ENCODE measurements around the gene GGNBP2. TPM values are rescaled to one million over a fixed set of nuclear protein-coding genes. Genes with fewer than 3 reads are reported as not detected.

GGNBP2 gene
- total RNA-seq, 1 donor from 2014 or later, result 75.3 TPM

DNA sequence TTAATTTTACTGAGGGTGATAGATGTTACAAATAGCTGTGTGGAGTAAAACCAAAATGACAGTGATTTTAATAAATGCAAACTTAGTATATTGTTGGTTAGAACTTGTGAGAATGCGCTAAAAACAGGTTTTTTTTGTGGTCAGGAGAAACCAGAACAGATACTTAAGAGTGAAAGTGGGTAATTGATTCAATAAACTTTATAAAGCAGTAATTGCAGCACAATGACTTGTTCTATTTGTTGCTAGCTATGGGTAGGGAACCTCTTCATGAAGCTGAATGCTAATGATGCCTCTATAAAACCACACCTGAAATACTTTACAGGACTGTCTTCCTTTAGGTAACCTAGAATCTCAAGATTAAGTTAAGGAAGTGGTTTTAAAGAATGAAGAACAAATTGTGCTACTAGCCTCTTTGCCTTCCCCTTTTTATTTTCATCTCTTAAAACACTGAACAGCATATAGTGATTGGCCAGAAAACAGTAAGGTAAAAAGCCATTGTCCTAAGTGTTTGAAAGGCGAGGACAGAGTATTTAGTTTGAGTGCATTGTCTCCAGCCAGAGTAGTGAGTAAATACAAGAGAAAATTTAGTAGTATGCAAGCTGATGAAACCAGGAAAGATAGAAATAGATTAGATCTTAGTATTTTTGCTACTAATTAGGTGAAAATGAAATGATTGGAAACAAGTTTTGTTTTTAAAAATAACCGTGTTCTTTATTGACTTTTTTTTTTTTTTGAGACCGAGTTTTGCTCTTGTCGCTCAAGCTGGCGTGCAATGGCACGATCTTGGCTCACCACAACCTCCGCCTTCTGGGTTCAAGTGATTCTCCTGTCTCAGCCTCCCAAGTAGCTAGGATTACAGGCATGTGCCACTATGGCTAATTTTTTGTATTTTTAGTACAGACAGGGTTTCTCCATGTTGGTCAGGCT lies 6.0 kb downstream of the GGNBP2 start:
- intact Hi-C loops (cut with micrococcal nuclease), result no loop called here
- H3K4me3 Mint-ChIP-seq, result peak overlapping the region; percentile 46
- peaks cover 44% of the 10 kb centered on the region for H3K4me1 Mint-ChIP-seq
- DNase-seq, result no peak
- H3K9me3 Mint-ChIP-seq, result no peaks in the 10 kb centered on the region
- H3K36me3 Mint-ChIP-seq (ENCODE audit: low read depth), result peaks cover 46% of the 10 kb centered on the region
- H3K27ac Mint-ChIP-seq, result peak overlapping the region; percentile 45
- H3K27me3 Mint-ChIP-seq, result no peaks in the 10 kb centered on the region

DNA sequence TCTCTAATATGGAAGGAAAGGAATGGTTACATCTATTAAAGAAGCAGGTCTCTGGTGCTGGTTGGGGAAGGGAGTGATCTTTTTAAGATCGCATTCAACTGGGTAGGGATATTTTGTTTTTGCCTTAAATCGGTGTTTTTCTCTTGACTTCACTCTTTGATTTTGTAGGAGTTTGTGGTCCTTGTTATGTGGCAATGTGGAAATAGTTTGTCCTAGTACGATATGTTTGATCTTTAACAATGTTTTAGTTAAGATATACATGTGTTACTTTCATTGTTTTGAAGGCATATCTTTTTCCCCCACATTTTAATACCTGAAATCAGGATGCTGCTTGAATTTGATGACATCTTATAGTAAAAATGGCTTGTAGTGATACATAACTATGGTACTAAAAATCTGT lies 8.7 kb downstream of the GGNBP2 start:
- H3K4me3 Mint-ChIP-seq, result peak overlapping the region; percentile 42
- peaks cover 44% of the 10 kb centered on the region for H3K4me1 Mint-ChIP-seq
- H3K27ac Mint-ChIP-seq, result peak overlapping the region; percentile 73
- H3K9me3 Mint-ChIP-seq, result no peaks in the 10 kb centered on the region
- no peaks in the 10 kb centered on the region for H3K27me3 Mint-ChIP-seq
- DNase-seq, result no peak
- intact Hi-C loops (cut with micrococcal nuclease), result no loop called here
- peaks cover 51% of the 10 kb centered on the region for H3K36me3 Mint-ChIP-seq (ENCODE audit: low read depth)

DNA sequence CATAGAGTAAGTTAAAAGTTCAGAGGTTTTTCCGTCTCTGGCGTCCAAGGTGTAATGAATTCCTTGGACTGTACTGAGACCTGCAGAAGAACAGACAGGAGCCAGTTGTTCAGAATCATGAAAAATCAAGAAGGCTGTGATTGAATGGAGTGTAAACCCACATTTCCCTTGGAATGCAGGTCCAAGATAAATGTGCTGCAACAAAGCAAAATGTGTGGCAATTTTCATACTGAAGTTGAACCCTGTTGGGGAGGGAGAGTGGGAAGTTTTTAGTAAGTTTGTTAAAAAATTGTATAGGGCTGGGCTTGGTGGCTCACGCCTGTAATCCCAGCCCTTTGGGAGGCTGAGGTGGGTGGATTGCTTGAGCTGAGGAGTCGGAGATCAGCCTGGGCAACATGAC lies 21.4 kb downstream of the GGNBP2 start:
- Mint-ChIP-seq H3K4me1 (peaks cover 11% of the 10 kb centered on the region), H3K9me3 (no peaks in the 10 kb centered on the region), H3K4me3 (no peak overlapping the region), H3K27ac (no peak overlapping the region), H3K27me3 (no peaks in the 10 kb centered on the region), H3K36me3 (ENCODE audit: low read depth) (peaks cover 53% of the 10 kb centered on the region)
- intact Hi-C loops (cut with micrococcal nuclease), result no loop called here
- no peak for DNase-seq

DNA sequence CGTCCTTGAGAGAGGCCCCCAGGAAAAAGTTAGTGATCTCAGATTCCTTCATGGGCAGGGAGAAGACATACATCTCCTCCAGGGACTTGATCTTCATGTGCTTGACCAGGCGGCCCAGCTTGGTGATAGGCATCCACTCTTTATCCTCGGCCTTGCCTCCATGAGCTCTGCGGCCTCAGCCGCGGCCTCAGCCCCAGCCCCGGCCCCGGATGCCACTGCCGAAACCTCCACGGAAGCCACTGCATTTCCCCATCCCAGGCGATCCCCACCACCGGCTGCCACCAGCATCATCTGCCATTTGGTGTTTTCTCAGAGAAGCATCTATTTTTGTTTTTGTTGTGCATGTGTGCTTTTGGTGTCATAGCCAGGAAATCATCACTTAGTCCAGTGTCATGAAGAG lies 30.3 kb downstream of the GGNBP2 start:
- H3K4me1 Mint-ChIP-seq, result peaks cover 13% of the 10 kb centered on the region
- intact Hi-C loops (cut with micrococcal nuclease), result no loop called here
- H3K9me3 Mint-ChIP-seq, result no peaks in the 10 kb centered on the region
- H3K27ac Mint-ChIP-seq, result no peak overlapping the region
- no peaks in the 10 kb centered on the region for H3K27me3 Mint-ChIP-seq
- no peak for DNase-seq
- H3K36me3 Mint-ChIP-seq (ENCODE audit: low read depth), result peaks cover 53% of the 10 kb centered on the region
- no peak overlapping the region for H3K4me3 Mint-ChIP-seq

DNA sequence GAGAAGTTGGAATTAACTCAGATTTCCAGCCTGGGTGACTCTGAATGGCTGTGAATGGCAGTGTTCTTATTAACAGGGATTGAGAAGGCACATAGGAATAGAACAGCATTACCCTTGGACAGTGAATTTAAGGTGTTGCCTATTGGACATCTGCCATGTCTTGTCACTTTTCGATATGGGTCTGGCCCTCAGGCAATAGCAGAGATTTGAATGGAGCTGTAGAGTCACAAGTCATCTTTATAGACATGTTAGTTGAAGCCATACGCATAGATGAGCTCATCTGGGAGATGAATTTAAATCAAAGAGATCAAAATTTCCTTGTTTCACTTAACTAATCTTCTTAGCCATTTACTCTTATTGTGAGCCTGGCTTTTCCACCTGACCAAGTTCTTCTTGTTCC lies 32.1 kb downstream of the GGNBP2 start:
- H3K9me3 Mint-ChIP-seq, result no peaks in the 10 kb centered on the region
- H3K27ac Mint-ChIP-seq, result no peak overlapping the region
- no peak overlapping the region for H3K4me3 Mint-ChIP-seq
- DNase-seq, result no peak
- peaks cover 57% of the 10 kb centered on the region for H3K36me3 Mint-ChIP-seq (ENCODE audit: low read depth)
- H3K4me1 Mint-ChIP-seq, result peaks cover 13% of the 10 kb centered on the region
- intact Hi-C loops (cut with micrococcal nuclease), result no loop called here
- H3K27me3 Mint-ChIP-seq, result no peaks in the 10 kb centered on the region

DNA sequence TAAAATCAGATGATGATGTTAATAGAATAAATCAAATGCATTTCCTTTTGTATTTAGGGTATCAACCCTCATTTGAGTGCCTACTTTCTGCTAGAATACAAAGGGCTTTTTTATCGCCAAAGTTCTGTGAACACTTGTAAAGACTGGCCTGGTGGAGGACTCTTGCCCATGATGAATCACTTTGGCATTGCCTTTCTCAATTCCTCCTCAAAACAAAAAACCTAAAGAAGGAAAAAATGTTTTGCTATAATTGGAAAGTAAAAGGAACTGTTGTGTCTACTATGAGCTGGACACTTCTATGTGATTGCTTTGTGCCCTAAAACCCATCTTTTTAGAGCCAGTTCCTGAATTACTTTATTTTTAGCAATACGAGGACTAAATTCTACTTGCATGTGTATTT lies 34.0 kb downstream of the GGNBP2 start:
- Mint-ChIP-seq H3K4me1 (peaks cover 7% of the 10 kb centered on the region), H3K27ac (no peak overlapping the region), H3K27me3 (no peaks in the 10 kb centered on the region), H3K9me3 (no peaks in the 10 kb centered on the region), H3K4me3 (no peak overlapping the region), H3K36me3 (ENCODE audit: low read depth) (peaks cover 50% of the 10 kb centered on the region)
- no peak for DNase-seq
- intact Hi-C loops (cut with micrococcal nuclease), result no loop called here

DNA sequence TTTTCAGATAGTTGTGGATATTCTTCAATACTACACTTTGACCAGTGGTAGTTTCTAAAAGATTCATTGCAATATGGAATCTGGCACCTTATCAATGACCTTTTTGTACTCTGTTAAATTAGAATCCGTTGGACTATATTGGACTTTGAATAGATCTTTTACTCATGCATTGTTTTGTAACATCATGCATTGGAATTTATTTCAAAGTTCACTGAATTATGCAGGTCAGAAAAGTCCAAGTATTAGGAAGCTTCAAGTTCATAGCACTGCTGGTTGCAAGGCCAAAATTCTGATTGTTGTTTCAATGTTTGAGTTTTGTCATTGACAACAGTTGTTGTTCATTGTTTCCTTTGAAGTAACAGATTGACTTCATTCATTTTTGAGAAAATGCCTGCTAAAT lies 39.1 kb downstream of the GGNBP2 start:
- Mint-ChIP-seq H3K4me1 (no peaks in the 10 kb centered on the region), H3K36me3 (ENCODE audit: low read depth) (peaks cover 44% of the 10 kb centered on the region)

DNA sequence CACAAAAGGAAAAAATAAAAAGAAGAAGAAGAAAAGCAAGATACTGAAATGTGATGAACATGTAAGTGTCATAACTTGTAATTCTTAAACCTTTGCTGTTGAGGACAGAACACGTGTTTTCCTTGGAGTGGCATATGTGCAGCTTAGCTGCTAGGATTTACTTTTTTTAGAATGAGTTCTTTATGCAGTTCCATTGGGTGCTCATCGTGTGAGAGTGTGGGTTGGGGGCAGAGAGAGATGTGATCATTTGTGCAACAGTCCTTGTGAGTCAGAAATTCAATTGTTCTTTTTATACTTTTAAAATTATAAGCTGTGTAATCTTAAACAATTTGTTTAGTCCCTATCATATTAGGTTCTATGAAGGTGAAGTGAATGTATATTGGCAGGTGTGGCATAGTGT lies 41.4 kb downstream of the GGNBP2 start:
- Mint-ChIP-seq H3K4me1 (peaks cover 2% of the 10 kb centered on the region), H3K36me3 (ENCODE audit: low read depth) (peaks cover 38% of the 10 kb centered on the region), H3K4me3 (no peak overlapping the region), H3K27me3 (no peaks in the 10 kb centered on the region), H3K9me3 (no peaks in the 10 kb centered on the region), H3K27ac (no peak overlapping the region)
- no peak for DNase-seq
- intact Hi-C loops (cut with micrococcal nuclease), result no loop called here

More for the DNA sequence above, 39.1 kb downstream of the GGNBP2 start:
- intact Hi-C loops (cut with micrococcal nuclease), result no loop called here
- Mint-ChIP-seq H3K27me3 (no peaks in the 10 kb centered on the region), H3K4me3 (no peak overlapping the region), H3K27ac (no peak overlapping the region), H3K9me3 (no peaks in the 10 kb centered on the region)
- no peak for DNase-seq

DNA sequence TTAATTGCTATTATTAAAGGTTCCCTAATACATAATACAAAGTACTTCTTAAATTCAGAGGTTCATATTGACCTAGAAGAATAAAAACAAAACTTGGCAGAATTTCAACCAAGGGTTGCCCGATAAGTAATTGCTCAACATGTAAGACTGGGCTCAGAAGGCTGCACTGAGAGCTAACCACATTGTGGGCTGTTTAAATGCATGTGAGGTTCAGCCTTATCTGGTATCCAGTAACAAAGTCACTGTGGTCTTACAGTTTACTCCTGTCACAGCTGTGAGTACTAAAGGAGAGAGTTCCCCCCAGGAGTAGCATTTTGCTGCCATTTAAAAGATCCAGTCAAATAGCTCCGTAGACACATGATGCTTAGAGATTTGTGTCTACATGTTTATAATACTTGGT lies 45.4 kb downstream of the GGNBP2 start:
- intact Hi-C loops (cut with micrococcal nuclease), result no loop called here
- Mint-ChIP-seq H3K4me3 (no peak overlapping the region), H3K4me1 (peaks cover 17% of the 10 kb centered on the region), H3K36me3 (ENCODE audit: low read depth) (peaks cover 27% of the 10 kb centered on the region), H3K27me3 (peaks cover 1% of the 10 kb centered on the region), H3K27ac (no peak overlapping the region), H3K9me3 (no peaks in the 10 kb centered on the region)
- DNase-seq, result no peak

DNA sequence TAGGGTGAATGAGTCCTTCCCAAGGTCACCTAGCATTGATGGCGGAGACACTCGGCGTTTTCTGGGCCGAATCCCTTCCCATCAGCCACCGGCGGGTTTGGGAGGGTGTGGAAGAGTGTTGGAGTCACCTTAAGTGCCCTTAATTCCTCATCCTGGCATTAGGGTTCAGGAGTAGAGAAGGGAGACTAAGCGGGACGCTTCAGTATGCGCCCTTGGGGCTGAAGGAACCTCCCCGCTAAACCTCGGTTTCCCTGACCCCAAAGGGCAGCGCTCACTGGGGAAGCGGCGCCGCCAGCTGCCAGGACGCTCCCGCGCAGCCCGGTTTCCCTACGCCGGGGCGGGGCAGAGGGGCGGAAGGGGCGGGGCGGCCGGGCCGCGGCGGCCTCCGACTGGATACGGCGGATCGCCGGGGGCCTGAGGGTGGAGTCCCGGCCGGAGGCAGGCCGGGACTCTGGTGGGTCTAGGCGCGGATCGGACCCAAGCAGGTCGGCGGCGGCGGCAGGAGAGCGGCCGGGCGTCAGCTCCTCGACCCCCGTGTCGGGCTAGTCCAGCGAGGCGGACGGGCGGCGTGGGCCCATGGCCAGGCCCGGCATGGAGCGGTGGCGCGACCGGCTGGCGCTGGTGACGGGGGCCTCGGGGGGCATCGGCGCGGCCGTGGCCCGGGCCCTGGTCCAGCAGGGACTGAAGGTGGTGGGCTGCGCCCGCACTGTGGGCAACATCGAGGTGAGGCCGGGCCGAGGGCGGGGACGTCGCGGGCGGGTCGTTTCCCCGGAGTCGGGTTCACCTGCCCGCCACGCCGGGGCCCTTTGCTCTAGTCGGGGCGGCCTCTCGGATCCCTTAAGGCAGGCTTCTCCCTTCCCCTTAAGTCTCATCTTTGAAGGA lies 47.0 kb downstream of the GGNBP2 start, which contains the start of gene DHRS11:
DHRS11 (plus strand) TSS at position 446 of the 882 bp plus-strand sequence; CDS start at position 577, 131 bp downstream.
- intact Hi-C loops (cut with micrococcal nuclease), result loop anchor here (1.0 kb wide), 1 partner anchor 10 kb away; the partner anchor contains the start of gene MRM1
- Mint-ChIP-seq H3K4me3 (peak within 1 kb of the TSS; percentile 78), H3K36me3 (ENCODE audit: low read depth) (peaks cover 24% of the 10 kb centered on the region), H3K27me3 (peaks cover 1% of the 10 kb centered on the region), H3K27ac (peak within 1 kb of the TSS; percentile 49), H3K4me1 (peaks cover 17% of the 10 kb centered on the region), H3K9me3 (no peaks in the 10 kb centered on the region)
- peak; percentile 94 for DNase-seq

DNA sequence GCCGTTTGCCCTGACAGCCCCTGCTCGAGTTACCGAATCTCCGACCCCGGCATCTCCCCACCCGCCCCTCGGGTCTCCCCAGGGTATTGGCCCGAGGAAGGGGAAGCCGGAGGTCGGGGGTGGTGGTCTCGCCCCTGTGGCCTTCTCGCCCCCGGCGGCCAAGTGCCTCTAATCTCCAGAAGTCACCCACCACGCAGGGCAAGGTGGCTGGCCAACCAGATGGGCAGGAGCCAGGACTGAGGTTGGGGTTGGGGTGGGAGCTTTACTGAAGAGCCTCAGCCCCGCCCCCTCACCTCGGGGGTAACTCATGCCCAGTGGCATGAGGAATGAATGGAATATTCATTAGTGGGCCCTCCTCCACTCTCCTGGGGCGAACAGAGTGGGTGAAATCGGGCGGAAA lies 47.6 kb downstream of the GGNBP2 start:
- Mint-ChIP-seq H3K36me3 (ENCODE audit: low read depth) (peaks cover 20% of the 10 kb centered on the region), H3K4me1 (peaks cover 17% of the 10 kb centered on the region), H3K4me3 (peak overlapping the region; percentile 78), H3K27ac (no peak overlapping the region), H3K27me3 (peaks cover 1% of the 10 kb centered on the region), H3K9me3 (no peaks in the 10 kb centered on the region)
- intact Hi-C loops (cut with micrococcal nuclease), result loop anchor here (1.0 kb wide), 1 partner anchor 9 kb away; the partner anchor contains the start of gene MRM1
- DNase-seq, result no peak

DNA sequence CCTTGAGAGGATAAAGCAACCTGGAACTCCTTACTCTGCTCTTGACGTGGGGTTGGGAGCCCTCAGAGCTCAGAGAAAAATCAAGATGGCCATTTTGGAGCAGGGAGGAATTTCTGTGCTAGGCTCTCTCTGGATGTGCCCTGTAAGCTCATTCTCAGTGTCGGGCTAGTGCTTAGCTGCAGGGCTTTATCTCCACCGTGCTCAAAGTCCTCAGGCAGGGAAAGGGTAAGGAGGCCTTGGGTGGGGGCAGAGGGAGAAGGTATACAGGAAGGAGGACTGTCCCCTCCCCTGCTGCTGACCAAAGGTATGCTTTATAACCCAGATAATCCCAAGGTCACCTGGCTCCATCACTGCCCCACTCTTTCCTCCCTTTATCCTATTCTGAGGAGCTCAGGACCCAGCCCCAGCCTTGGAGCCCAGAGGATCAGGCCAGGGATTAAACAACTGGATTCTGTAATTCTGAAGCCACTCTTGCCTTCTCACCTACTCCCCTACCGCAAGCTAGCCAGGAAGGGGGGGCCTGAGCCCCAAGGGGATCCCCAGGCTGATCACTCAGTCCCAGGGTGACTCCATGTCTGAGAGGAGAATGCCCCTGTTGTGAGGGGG lies 48.1 kb downstream of the GGNBP2 start:
- H3K27me3 Mint-ChIP-seq, result peaks cover 1% of the 10 kb centered on the region
- H3K36me3 Mint-ChIP-seq (ENCODE audit: low read depth), result peaks cover 15% of the 10 kb centered on the region
- no peak for DNase-seq
- no peaks in the 10 kb centered on the region for H3K9me3 Mint-ChIP-seq
- H3K4me1 Mint-ChIP-seq, result peaks cover 17% of the 10 kb centered on the region
- H3K27ac Mint-ChIP-seq, result no peak overlapping the region
- peak overlapping the region; percentile 78 for H3K4me3 Mint-ChIP-seq
- intact Hi-C loops (cut with micrococcal nuclease), result loop anchor here (1.0 kb wide), 1 partner anchor 8 kb away; the partner anchor contains the start of gene MRM1

DNA sequence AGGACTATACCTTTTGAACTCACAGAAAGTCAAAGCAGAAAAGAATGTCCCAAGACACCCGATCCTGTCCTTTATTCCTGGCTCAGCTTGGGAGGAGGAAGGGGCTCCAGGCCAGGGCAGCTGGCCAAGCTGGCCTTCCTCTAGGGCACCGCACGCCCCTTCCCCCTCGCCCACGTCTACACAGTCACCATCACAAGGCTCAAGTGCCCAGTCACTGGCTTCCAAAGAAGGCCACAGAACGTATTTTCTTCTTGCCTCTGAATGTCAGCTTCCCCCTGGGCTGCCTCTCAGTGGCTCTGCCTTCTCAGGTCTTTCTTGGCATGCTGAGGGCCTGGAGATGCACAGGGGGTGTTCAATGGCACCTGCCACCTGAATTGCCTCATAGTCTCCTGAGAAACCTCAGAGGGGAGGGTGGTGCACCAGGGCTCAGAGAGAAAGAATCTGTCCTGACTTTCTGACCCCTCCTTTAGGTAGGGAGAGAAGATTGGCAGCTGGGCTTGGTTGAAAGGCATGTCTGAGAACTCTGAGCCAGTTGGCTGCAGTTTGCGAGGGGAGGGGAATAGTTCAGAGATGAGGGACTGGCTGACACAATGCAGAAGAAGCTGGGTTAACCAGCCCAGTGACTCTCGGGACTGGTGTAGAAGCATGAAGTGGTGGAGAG lies 49.1 kb downstream of the GGNBP2 start:
- peaks cover 13% of the 10 kb centered on the region for H3K36me3 Mint-ChIP-seq (ENCODE audit: low read depth)
- H3K27me3 Mint-ChIP-seq, result peaks cover 1% of the 10 kb centered on the region
- H3K27ac Mint-ChIP-seq, result no peak overlapping the region
- H3K4me3 Mint-ChIP-seq, result no peak overlapping the region
- no peak for DNase-seq
- H3K4me1 Mint-ChIP-seq, result peaks cover 17% of the 10 kb centered on the region
- intact Hi-C loops (cut with micrococcal nuclease), result no loop called here
- no peaks in the 10 kb centered on the region for H3K9me3 Mint-ChIP-seq

Data from activated CD4-positive, alpha-beta T cell treated with anti-CD3 and anti-CD28 coated beads, Interleukin-2, amount 10 ng/mL, durations not matched to agents 24 days and 14 days (primary cell).